HG02970 (cell line): Measurements from ENCODE around the gene TXNRD1.

Experiments
- ATAC-seq: cut with Tn5 transposase; IDR thresholded peaks from one replicate; pipeline ENCODE4 v1.9.1; 2021; ENCODE audit warnings: mild to moderate bottlenecking, moderate library complexity, moderate number of reproducible peaks; ENCODE audit not compliant: unreplicated experiment, low FRiP score

The TXNRD1 gene

GRCh38 chr12:104296718-104297117, 81.1 kb downstream of the TXNRD1 start:
- no peak for ATAC-seq

DNA sequence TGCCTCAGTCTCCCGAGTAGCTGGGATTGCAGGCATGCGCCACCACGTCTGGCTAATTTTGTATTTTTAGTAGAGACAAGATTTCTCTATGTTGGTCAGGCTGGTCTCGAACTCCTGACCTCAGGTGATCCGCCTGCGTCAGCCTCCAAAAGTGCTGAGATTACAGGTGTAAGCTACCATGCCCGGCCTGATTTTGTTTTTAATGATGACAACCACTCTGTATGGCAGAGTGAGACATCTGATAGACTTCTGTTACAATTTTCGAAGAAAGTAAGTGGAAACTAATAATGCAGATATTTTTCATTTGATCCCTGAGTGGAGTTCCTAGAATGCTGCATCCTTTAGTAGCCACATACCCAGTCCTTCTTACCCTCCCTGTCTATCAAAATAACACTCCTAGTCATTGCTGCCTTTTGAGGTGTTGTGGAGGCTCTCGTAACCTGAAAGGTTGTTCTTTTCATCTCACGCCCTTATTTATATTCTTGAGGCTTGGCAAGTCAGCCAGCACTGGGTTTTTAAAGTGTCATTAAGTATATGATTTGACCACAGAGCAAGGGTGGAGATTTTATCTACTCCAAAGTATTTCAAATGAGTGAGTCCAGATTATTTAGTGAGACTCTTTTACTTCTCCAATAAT, 82.0 kb downstream of the TXNRD1 start:
- no peak for ATAC-seq

- no peak for ATAC-seq
Observed at GRCh38 chr12:104299842-104300481, 84.4 kb downstream of the TXNRD1 start.

DNA sequence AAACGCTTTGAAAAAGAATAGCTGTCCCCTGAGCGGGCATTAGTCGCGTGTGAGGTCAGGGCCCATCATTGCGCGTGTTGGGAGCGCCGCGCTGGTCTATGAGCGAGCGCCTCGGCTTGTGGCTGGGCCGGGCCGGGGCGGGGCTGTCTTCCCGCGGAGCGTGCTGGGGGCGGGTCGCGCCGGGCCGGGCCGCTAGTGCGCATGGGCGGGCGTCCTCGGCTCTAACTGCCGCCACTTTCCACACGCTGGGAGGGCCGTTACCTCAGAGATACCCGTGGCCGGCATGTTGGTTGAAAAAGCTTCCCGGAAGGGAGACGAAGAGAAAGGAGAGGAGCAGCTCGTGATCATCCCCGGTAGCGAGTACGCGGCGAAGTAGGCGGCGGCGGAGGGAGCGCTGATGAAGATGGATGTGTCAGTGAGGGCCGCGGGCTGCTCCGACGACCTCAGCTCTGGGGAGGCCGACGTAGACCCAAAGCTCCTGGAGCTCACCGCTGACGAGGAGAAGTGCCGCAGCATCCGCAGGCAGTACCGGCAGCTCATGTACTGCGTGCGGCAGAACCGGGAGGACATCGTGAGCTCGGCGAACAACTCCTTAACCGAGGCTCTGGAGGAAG, 88.1 kb downstream of the TXNRD1 start, which contains the start of gene EID3:
Gene EID3, plus strand, starts transcription at position 202 of the 614 bp plus-strand sequence. Its CDS starts 196 bp downstream, at position 398.
- peak; percentile 90 for ATAC-seq

- no peak for ATAC-seq
Observed at GRCh38 chr12:104304261-104305009, 88.9 kb downstream of the TXNRD1 start.

GRCh38 chr12:104305349-104305748, 89.8 kb downstream of the TXNRD1 start:
- ATAC-seq = no peak

DNA sequence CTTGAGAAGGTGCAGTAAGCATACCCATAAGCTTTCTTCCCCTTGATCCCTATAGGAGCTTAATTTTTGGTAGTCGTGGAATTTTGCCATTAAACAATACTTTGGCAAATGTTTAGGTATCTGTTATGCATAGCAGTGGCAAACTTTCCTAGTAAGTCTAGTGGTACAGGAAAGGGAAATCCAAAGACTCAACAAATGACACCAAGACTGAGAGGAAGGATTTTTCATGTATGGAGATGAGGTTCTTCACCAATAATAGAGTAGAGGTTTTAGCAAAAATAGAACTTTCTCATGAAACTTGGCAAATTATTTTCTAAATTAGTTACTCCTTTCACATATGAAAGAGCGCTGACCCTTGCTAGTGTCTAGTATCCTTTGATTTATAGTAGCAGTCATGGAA, 90.8 kb downstream of the TXNRD1 start:
- ATAC-seq = no peak

DNA sequence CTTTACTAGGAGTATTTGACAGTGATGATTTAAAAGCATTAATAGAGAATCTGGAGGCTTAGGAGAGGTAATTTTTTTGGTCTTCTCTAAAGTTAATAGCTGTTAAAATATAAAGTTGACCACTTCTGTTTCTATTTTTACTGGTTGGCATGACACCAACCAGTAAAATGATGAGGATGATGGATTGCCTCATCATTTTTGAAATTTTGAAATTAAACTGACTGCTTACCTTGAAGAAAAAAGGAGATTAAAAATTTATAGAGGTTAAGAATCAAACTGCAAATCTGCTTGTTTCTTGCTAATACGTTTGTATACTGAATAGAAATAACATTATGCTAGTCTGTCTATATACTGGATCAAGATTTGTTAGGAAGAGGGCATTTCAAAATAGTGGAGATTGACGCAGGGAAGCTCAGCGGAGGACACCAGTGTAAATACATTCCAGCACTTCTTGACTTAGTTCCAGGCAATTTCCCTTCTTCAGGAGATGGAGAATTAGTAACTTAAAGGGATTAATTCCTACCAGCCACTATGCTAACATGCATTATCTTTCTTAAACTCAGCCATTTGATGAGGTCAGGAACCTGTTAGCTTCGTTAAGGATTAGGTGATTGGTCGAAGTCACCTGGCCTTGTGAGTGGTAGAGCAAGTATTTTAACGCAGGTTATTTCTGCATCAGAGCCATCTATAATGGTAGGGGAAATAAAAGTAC, 91.5 kb downstream of the TXNRD1 start:
- ATAC-seq = no peak

DNA sequence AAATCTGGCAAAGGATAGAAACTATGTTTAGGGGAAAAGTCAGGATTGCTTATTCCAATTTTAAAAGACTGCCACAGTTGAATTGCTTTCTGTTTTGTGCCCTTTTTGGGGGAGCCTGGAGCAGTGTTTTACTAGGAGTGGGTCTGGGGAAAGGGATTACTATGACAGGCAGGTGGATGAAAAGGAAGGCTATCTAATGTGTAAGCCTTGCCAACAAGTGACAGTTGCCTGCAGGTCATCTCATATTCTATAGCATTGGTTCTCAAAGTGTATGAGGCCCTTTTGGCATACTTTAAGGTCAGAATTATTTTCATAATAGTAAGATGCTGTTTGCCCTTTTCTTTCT, 92.0 kb downstream of the TXNRD1 start:
- no peak for ATAC-seq

GRCh38 chr12:104309446-104309993, 93.9 kb downstream of the TXNRD1 start:
- ATAC-seq = no peak

DNA sequence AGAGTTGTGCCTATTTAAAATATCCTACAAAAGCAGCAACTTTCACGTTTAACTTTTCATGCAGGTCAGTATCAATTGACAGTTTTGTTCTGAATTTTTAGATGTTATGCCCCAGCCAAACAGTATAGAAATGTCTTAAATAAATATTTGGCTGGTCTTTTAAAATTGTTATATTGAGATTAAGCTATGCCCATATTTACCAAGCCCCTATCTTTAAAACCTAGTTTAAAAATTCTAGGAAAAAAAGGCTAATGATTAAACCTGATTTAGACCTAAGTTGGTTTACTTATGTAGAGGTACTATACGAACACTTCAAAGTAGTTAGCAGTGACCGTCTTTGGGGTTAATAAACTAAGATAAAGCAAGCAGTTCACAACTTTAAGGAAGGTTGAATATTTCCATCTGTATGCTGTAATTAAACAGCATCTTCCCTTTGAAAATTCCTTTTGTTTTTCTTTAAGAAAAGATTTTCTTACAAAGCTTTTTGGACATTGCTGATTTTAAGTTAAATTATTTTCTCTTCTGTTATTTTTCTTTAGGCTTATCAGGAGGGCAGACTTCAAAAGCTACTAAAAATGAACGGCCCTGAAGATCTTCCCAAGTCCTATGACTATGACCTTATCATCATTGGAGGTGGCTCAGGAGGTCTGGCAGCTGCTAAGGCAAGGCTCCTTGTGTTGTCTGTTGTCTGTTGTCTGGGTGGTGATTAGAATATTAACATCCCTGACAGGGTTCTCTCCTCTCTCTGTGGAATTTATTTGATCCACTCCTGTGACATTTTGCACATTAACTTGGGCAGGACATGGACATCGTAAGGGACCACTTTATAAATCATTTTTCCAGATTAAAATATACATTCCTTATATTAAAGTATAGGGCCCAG, 95.4 kb downstream of the TXNRD1 start:
- ATAC-seq = no peak

- ATAC-seq = no peak
Observed at GRCh38 chr12:104312202-104312601, 96.6 kb downstream of the TXNRD1 start.

GRCh38 chr12:104312654-104313053, 97.1 kb downstream of the TXNRD1 start:
- no peak for ATAC-seq

- no peak for ATAC-seq
Observed at GRCh38 chr12:104313568-104314241, 98.1 kb downstream of the TXNRD1 start.

- ATAC-seq = no peak
Observed at GRCh38 chr12:104314242-104314614, 98.6 kb downstream of the TXNRD1 start.

- no peak for ATAC-seq
Observed at GRCh38 chr12:104315326-104316224, 100.0 kb downstream of the TXNRD1 start.

DNA sequence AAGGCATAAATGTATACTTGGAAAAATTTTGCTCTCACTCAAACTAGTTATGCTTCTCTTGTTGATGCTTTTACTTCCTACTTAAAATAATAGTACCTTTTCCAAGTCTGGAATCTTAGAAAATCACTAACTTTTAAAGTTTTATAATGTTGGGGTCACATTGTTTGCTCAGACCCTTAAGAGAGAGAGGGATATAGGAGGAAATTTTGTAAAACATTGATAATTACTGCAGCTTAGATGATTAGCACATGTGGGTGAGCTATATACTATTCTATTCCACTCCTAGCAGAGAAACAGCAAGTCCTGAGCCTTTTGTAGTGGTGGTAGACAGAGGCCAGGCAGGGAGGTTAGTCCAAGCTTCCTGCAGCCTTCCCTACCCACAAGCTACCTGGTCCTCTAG, 101.4 kb downstream of the TXNRD1 start:
- no peak for ATAC-seq
